Gastrocnemius medialis (tissue), 4 donors: ENCODE measurements around the gene CFAP141.

Source experiments
- POLR2A ChIP-seq, 2 donors: fragments of 450-650 bp; IDR thresholded peaks; one replicate each; pipeline ENCODE4 v1.6.1; 2017; ENCODE audit warnings: antibody characterized with exemption in 2 of 2, mild to moderate bottlenecking in 2 of 2, moderate library complexity in 2 of 2
- TF ChIP-seq, protein P1 (sequence below), 5 experiments: fragments of 450-650 bp in 3 of 5; fragments of 200-600 bp in 2 of 5; sonication (generic) in 2 of 5; IDR thresholded peaks in 4 of 5; conservative IDR thresholded peaks in 1 of 5; 1 replicate in 4 of 5; 2 replicates in 1 of 5; pipeline ENCODE4 v1.5.1; 2016 to 2019; ENCODE audit warnings: antibody characterized with exemption in 5 of 5, mild to moderate bottlenecking in 3 of 5, moderate library complexity in 3 of 5

DNA sequence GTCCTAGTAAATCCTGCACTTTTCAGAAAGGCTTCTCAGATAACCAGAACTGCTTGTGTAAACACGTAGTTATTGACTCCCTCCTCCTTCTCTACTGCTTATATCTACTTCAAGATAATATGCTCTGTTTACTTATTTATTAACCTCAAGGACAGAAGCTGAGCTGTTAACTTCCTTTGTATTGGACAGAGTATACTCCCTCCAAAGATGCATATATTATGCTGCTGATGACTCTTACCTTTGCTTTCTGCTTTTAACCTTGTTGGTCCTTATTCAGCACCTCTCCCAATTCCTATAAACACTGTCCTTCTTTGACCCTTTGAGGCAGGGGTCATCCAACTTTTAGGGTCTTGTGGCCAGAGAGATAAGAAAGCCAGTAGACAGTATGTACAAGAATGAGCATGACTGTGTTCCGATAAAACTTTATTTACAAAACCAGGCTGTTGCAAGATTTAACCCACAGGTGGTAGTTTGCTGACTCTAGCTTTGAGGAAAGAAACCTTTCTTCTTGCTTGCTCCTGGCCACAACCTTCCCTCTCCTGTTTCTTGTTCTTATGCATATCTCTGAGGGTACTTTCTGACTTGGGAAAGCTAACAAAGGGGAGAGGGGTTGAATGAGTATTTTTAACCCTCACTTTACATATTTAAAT, 19.2 kb downstream of the CFAP141 start:
- TF ChIP-seq, protein P1, sequence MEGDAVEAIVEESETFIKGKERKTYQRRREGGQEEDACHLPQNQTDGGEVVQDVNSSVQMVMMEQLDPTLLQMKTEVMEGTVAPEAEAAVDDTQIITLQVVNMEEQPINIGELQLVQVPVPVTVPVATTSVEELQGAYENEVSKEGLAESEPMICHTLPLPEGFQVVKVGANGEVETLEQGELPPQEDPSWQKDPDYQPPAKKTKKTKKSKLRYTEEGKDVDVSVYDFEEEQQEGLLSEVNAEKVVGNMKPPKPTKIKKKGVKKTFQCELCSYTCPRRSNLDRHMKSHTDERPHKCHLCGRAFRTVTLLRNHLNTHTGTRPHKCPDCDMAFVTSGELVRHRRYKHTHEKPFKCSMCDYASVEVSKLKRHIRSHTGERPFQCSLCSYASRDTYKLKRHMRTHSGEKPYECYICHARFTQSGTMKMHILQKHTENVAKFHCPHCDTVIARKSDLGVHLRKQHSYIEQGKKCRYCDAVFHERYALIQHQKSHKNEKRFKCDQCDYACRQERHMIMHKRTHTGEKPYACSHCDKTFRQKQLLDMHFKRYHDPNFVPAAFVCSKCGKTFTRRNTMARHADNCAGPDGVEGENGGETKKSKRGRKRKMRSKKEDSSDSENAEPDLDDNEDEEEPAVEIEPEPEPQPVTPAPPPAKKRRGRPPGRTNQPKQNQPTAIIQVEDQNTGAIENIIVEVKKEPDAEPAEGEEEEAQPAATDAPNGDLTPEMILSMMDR (IDR thresholded peaks at IDR 0.05 in 4 of 5, conservative IDR thresholded peaks at IDR 0.05 in 1 of 5): no peak
- TF ChIP-seq POLR2A (IDR thresholded peaks at IDR 0.05): no peak
